ENCODE results near the gene SGIP1.
A peak's percentile ranks its signal among the peaks of the same experiment; 100 is the strongest.
"Not testable (repeated sequence)": the region's sequence is repeated elsewhere in the genome, so short reads cannot be mapped to it uniquely, and the experiment has no call there.

Gene SGIP1

GRCh38 chr1:66711420-66711819 lies 177.5 kb downstream of the SGIP1 start:
- peak; percentile 42 for DNase-seq (ENCODE audit: low read depth)
- no peak overlapping the region for H3K4me3 ChIP-seq (replicated peaks; ENCODE audit: low read depth, low read length)
- TF ChIP-seq CTCF (IDR thresholded peaks at IDR 0.05; ENCODE audit: low read length, missing control alignments) = peak; percentile 41

GRCh38 chr1:66712839-66713238 lies 178.9 kb downstream of the SGIP1 start:
- H3K4me3 ChIP-seq (replicated peaks; ENCODE audit: low read depth, low read length) = no peak overlapping the region
- no peak for TF ChIP-seq CTCF (IDR thresholded peaks at IDR 0.05; ENCODE audit: low read length, missing control alignments)

GRCh38 chr1:66723985-66724384 lies 190.0 kb downstream of the SGIP1 start:
- DNase-seq (ENCODE audit: low read depth) = no peak
- TF ChIP-seq CTCF (IDR thresholded peaks at IDR 0.05; ENCODE audit: low read length, missing control alignments) = no peak

More at GRCh38 chr1:66712839-66713238, 178.9 kb downstream of the SGIP1 start:
- DNase-seq (ENCODE audit: low read depth) = no peak

GRCh38 chr1:66725885-66726665 lies 192.1 kb downstream of the SGIP1 start:
- TF ChIP-seq CTCF (IDR thresholded peaks at IDR 0.05; ENCODE audit: low read length, missing control alignments) = no peak
- DNase-seq (ENCODE audit: low read depth) = peak; percentile 87

More at GRCh38 chr1:66723985-66724384, 190.0 kb downstream of the SGIP1 start:
- H3K4me3 ChIP-seq (replicated peaks; ENCODE audit: low read depth, low read length) = no peak overlapping the region

GRCh38 chr1:66728021-66728420 lies 194.1 kb downstream of the SGIP1 start:
- TF ChIP-seq CTCF (IDR thresholded peaks at IDR 0.05; ENCODE audit: low read length, missing control alignments) = no peak
- DNase-seq (ENCODE audit: low read depth) = peak; percentile 56
- no peak overlapping the region for H3K4me3 ChIP-seq (replicated peaks; ENCODE audit: low read depth, low read length)

More at GRCh38 chr1:66725885-66726665, 192.1 kb downstream of the SGIP1 start:
- H3K4me3 ChIP-seq (replicated peaks; ENCODE audit: low read depth, low read length) = no peak overlapping the region

GRCh38 chr1:66728716-66729115 lies 194.8 kb downstream of the SGIP1 start:
- DNase-seq (ENCODE audit: low read depth); H3K4me3 ChIP-seq (replicated peaks; ENCODE audit: low read depth, low read length): not testable (repeated sequence)

GRCh38 chr1:66729119-66729518 lies 195.2 kb downstream of the SGIP1 start:
- H3K4me3 ChIP-seq (replicated peaks; ENCODE audit: low read depth, low read length) = no peak overlapping the region
- peak; percentile 41 for DNase-seq (ENCODE audit: low read depth)
- TF ChIP-seq CTCF (IDR thresholded peaks at IDR 0.05; ENCODE audit: low read length, missing control alignments) = no peak

Data from fibroblast of pulmonary artery (primary cell).